ENCODE results near the gene SPAG17. TPM values are rescaled to one million over a fixed set of nuclear protein-coding genes. Genes with fewer than 3 reads are reported as not detected.

Gene SPAG17
- polyA plus RNA-seq, 1 of the 3 experiments (the other 2 are of a cell fraction), result not detected

DNA sequence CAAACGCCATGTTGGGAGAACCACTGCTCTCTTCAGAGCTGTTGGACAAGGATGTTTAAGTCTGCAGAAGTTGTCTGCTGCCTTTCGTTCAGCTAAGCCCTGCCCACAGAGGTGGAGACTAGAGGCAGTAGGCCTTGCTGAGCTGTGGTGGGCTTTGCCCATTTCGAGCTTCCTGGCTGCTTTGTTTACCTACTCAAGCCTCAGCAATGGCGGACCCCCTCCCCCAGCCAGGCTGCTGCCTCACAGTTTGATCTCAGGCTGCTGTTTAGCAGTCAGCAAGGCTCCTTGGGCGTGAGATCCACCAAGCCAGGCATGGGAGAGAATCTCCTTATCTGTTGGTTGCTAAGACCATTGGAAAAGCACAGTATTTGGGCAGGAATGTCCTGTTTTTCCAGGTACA, 180.7 kb downstream of the SPAG17 start (continued):
- TF ChIP-seq, protein P1, sequence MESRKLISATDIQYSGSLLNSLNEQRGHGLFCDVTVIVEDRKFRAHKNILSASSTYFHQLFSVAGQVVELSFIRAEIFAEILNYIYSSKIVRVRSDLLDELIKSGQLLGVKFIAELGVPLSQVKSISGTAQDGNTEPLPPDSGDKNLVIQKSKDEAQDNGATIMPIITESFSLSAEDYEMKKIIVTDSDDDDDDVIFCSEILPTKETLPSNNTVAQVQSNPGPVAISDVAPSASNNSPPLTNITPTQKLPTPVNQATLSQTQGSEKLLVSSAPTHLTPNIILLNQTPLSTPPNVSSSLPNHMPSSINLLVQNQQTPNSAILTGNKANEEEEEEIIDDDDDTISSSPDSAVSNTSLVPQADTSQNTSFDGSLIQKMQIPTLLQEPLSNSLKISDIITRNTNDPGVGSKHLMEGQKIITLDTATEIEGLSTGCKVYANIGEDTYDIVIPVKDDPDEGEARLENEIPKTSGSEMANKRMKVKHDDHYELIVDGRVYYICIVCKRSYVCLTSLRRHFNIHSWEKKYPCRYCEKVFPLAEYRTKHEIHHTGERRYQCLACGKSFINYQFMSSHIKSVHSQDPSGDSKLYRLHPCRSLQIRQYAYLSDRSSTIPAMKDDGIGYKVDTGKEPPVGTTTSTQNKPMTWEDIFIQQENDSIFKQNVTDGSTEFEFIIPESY (IDR thresholded peaks at IDR 0.05; ENCODE audit: borderline replicate concordance, low read depth), result no peak
- TF ChIP-seq FOXJ3 (CRISPR knock-in tag; IDR thresholded peaks at IDR 0.05) (no peak), FOXM1 (IDR thresholded peaks at IDR 0.05; ENCODE audit: low read depth) (no peak), FOSL2 (IDR thresholded peaks at IDR 0.05; ENCODE audit: borderline replicate concordance, low read depth) (no peak), NFIC (IDR thresholded peaks at IDR 0.05; ENCODE audit: borderline replicate concordance) (no peak), EZH2phosphoT487 (IDR thresholded peaks at IDR 0.05; ENCODE audit: borderline replicate concordance, low read depth) (no peak), RCOR1 (IDR thresholded peaks at IDR 0.05; ENCODE audit: low read length) (no peak), GATA2 (CRISPR knock-in tag; IDR thresholded peaks at IDR 0.05) (no peak)
- TF ChIP-seq, protein P2, sequence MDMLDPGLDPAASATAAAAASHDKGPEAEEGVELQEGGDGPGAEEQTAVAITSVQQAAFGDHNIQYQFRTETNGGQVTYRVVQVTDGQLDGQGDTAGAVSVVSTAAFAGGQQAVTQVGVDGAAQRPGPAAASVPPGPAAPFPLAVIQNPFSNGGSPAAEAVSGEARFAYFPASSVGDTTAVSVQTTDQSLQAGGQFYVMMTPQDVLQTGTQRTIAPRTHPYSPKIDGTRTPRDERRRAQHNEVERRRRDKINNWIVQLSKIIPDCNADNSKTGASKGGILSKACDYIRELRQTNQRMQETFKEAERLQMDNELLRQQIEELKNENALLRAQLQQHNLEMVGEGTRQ (IDR thresholded peaks at IDR 0.05; ENCODE audit: borderline replicate concordance, low read depth, low read length), result no peak

DNA sequence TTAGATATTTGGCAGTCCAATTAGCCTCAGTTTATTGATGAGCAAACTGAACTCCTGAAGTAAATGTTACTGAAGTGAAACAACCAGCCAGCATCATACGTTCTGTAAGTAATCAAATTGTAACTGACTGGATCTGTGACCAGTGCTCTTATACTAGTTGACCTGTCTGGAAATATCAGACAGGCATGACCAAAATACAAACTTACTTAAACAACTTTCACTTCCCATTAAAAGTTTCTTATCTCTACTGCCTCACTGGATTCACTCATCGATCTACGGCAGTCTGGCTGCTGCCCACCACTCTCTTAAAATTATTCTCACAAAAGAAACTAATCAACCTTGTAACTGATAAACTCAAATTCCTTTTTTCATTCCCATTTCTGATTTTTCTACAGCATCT, 199.1 kb downstream of the SPAG17 start:
- Histone ChIP-seq H3K4me2 (no peak overlapping the region), H3K9ac (no peak overlapping the region), H3K36me3 (replicated peaks in 1 of 2; ENCODE audit: control insufficient read depth in 1 of 2, insufficient read depth in 2 of 2, low read length in 1 of 2) (no peaks in the 10 kb centered on the region), H2AFZ (ENCODE audit: low read depth) (no peak overlapping the region), H3F3A (replicated peaks; ENCODE audit: insufficient read depth) (no peaks in the 10 kb centered on the region), H3K9me3 (no peaks in the 10 kb centered on the region), H3K27me3 (ENCODE audit: insufficient read depth) (no peaks in the 10 kb centered on the region), H4K20me1 (ENCODE audit: insufficient read depth) (no peaks in the 10 kb centered on the region), H3K4me3 (ENCODE audit: low read depth in 2 of 2, low read length in 1 of 2) (no peak overlapping the region), H3K9me2 (no peaks in the 10 kb centered on the region), H3K27ac (ENCODE audit: low read depth in 2 of 2, low read length in 1 of 2) (no peak overlapping the region), H3K79me2 (ENCODE audit: insufficient read depth) (no peaks in the 10 kb centered on the region), H3K4me1 (ENCODE audit: control insufficient read depth in 1 of 2, insufficient read depth in 2 of 2, low read depth in 1 of 2, low read length in 1 of 2) (no peaks in the 10 kb centered on the region)
- DNase-seq, result no peak
- TF ChIP-seq FOXM1 (IDR thresholded peaks at IDR 0.05; ENCODE audit: low read depth), result no peak
- WGBS (ENCODE audit: low lambda C conversion rate), result 46% methylated on average over 3 of the region's 3 CpGs
- POLR2A ChIA-PET, result no interaction called here
- CTCF ChIA-PET, result no interaction called here

DNA sequence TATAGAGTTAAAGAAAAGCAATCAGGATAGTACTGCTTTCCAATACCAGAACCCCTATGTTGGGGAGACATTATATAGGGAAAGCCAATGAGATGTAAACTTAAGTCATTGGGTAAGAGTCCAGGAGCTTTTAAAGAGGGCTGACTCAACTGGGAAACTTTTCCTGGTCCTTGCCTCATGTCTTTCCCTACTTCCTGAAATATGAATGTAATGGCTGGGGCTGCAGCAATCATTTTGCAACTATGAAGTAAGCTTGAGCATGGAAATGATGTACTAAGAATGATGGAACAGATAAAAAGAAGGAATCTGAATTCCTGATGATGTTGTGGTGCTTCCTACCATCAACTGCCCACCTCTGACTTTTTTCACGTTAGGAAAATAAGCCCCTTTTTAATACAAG, 199.8 kb downstream of the SPAG17 start:
- no peak for DNase-seq

More for the DNA sequence above, 199.8 kb downstream of the SPAG17 start:
- Histone ChIP-seq H3K36me3 (replicated peaks in 1 of 2; ENCODE audit: control insufficient read depth in 1 of 2, insufficient read depth in 2 of 2, low read length in 1 of 2) (no peaks in the 10 kb centered on the region), H4K20me1 (ENCODE audit: insufficient read depth) (no peaks in the 10 kb centered on the region), H3F3A (replicated peaks; ENCODE audit: insufficient read depth) (no peaks in the 10 kb centered on the region), H2AFZ (ENCODE audit: low read depth) (no peak overlapping the region), H3K9me3 (no peaks in the 10 kb centered on the region), H3K27me3 (ENCODE audit: insufficient read depth) (no peaks in the 10 kb centered on the region), H3K4me2 (no peak overlapping the region), H3K79me2 (ENCODE audit: insufficient read depth) (no peaks in the 10 kb centered on the region), H3K27ac (ENCODE audit: low read depth in 2 of 2, low read length in 1 of 2) (no peak overlapping the region), H3K4me1 (ENCODE audit: control insufficient read depth in 1 of 2, insufficient read depth in 2 of 2, low read depth in 1 of 2, low read length in 1 of 2) (no peaks in the 10 kb centered on the region), H3K9me2 (no peaks in the 10 kb centered on the region), H3K4me3 (ENCODE audit: low read depth in 2 of 2, low read length in 1 of 2) (no peak overlapping the region), H3K9ac (no peak overlapping the region)
- whole genome bisulfite sequencing (ENCODE audit: low lambda C conversion rate), result 0% methylated on average over 1 of the region's 1 CpG
- TF ChIP-seq RFX5 (IDR thresholded peaks at IDR 0.05; ENCODE audit: low read length) (no peak), RXRA (IDR thresholded peaks at IDR 0.05; ENCODE audit: borderline replicate concordance, low read depth) (no peak), NRF1 (IDR thresholded peaks at IDR 0.05; ENCODE audit: low read depth, low read length) (no peak), POLR2AphosphoS5 (IDR thresholded peaks at IDR 0.05; ENCODE audit: low read depth, low read length) (no peak), JUND (IDR thresholded peaks at IDR 0.05) (no peak), FOXM1 (IDR thresholded peaks at IDR 0.05; ENCODE audit: low read depth) (no peak), CHD2 (IDR thresholded peaks at IDR 0.05; ENCODE audit: low read length, partially characterized antibody) (no peak)
- TF ChIP-seq, protein P3, sequence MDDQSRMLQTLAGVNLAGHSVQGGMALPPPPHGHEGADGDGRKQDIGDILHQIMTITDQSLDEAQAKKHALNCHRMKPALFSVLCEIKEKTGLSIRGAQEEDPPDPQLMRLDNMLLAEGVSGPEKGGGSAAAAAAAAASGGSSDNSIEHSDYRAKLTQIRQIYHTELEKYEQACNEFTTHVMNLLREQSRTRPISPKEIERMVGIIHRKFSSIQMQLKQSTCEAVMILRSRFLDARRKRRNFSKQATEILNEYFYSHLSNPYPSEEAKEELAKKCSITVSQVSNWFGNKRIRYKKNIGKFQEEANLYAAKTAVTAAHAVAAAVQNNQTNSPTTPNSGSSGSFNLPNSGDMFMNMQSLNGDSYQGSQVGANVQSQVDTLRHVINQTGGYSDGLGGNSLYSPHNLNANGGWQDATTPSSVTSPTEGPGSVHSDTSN (IDR thresholded peaks at IDR 0.05), result no peak
- TF ChIP-seq, protein P2 (IDR thresholded peaks at IDR 0.05; ENCODE audit: borderline replicate concordance, low read depth, low read length), result no peak
- ChIA-PET POLR2A (no interaction called here), CTCF (no interaction called here)
